ENCODE results near the gene TOX4.
"Not testable (repeated sequence)": the region's sequence is repeated elsewhere in the genome, so short reads cannot be mapped to it uniquely, and the experiment has no call there.

TOX4 gene

DNA sequence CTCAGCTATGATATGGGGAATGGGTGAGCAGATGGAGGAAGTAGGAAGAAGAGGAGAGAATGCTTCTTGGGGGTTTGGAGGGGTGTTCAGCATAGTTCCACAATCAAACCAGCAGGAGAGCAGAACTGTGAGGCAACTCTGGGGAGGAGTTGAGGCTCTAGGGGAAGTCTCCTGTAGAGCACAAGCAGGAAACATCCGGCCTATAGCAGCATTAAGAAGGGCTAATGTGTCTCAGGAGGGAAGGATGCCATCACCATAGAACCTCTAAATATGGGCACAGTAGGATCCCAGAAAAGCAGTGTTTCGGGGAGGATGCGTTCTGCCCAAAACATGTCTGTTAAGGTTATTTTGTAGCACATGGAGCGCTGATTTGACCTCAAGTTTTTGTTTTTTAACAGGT is 57.6 kb downstream of the TOX4 start:
- DNase-seq (ENCODE audit: low read depth in 2 of 2): no peak

DNA sequence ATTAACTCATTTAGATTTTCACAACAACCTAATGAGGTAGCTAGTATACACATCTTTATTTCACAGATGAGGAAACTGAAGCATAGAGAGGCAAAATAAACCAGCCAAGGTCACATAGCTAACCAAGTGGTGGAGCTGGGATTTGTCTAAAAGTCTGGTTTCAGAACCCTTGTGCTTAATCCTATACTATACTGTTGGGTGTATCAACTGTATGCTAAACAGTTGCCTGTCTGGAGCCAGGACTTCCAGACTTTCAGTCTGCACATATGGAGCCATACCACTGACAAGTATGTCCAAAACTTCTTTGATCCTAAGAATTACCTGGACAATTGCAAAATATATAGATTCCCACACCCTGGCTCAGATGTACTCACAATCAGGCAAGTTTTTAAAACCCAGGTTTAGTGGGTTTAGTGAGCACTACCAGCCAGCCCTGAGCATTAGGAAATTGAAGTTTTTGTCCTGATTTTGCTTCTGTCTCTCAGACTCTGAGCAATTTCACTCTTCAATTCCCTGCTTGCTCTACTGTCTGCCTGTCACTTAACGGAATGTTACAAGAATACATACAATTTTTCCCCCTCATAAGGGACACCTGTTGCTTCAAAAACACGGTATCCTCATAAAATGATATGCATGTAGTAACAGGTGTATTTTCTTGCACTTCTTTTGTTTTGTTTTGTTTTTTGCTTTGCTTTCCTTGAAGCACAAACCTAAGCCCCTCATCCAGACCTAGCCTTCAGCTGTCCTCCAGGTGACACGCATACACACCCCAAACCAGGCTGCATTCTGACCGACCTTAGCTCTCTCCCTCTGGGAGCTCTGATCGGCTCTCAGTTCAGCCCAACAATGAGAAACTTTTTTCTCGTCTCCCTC is 58.8 kb downstream of the TOX4 start:
- DNase-seq (ENCODE audit: low read depth in 2 of 2): no peak

DNA sequence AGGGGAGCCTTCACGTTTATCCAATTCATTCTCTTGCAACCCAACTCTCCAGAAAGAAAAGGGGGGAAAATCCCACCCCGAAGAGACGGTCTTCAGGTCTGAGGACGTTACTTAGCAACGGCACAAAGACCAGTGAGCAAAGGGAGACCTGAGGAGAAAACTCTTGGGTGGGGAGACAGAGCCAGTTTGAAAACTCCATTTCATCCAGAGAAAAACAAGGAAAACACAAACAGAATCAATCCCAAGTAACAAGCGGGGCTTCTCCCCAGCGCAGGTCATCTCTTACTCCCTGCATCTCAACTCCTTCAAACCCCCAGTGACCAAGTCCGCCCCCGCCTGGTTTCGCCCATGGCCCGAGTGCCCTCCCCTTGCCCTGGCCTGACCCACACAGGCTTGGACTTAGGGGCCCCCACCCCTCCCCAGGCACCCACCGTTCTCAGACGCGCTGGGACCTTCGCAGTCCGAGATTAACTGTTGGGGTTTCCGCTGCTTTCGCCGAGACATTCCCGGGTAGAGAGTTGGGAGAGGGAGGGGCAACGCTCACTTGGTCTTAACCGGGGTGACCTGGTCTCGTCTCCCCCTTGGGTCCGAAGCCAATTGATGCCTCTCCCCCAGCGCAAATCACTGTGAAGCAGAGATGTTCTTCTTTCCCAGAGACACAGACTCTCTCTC is 59.6 kb downstream of the TOX4 start:
- DNase-seq (ENCODE audit: low read depth in 2 of 2): no peak

DNA sequence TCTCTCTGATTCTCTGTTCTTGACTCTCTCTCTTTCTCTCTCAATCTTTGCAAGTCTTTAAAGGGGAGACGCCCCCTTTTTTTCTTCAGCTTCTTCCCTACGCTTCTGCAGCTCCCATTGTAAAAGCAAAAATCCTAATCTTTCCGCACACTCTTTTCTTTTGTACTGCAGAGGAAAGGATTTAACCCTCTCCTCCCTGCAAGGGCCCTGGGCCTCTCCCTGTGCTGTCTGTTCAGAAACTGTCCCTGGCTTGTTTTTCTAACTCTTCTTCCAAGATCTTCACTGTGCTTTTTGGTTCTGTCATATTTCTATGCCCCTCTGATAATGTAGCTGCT is 60.1 kb downstream of the TOX4 start:
- DNase-seq (ENCODE audit: low read depth in 2 of 2): no peak

DNA sequence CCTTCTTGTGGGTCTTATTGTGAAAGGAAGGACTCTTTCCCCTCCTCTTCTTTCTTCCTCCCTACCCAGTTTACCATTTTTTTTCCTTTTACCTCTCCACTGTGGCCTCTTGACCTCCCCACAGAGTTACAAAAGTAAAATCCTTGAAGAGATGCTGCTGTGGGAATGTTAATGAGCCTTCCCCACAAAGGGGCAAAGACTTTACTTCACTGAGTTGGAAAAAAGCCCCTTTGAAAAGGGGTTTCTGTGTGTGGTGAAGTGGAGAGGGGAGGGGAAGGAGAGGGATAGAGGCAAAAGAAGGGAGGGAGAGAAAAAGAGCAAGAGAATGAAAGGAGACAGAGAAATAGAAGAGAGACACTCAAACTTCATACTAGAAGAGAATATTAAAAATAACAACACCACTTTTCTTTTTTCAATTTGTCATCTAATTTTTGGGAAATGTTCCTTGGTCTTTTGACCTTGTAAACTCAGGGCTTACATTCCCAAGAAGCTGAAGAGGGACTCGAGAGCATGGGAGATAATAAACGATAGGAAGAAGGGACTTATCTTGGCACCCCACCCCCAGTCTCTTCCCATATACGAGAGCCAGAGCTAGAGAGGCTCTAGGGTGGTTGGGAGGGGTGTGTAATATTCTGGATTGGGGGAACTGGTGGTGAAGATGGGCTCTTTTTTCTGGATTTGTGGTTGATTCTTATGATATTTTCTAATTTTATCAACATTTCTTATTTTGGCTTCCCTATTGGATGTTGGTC is 62.4 kb downstream of the TOX4 start:
- no peak for DNase-seq (ENCODE audit: low read depth in 2 of 2)

DNA sequence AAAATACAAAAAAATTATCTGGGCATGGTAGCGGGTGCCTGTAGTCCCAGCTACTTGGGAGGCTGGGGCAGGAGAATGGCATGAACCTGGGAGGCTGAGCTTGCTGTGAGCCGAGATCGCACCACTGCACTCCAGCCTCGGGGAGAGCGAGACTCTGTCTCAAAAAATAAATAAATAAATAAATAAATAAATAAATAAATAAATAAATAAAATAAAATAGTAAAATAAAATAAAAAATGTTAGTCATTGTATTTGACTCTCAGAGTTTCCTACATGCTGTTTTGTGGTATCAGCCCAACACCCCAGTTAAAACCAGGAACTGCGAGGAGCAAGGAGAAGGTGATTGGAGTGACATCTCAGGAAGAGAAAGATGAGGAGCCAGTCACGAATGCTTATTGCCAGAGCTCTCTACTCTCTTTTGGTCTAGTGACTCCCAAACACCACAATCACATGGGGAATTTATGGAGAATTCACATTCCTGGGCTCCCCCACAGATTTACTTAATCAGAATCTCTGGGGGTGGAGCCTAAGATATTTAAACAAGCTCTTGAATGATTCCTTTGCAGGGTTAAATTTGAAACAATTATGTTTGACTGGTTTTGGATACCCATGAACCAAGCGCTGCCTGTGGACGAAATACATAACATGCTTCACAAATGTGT is 64.5 kb downstream of the TOX4 start:
- DNase-seq (ENCODE audit: low read depth in 2 of 2): no peak

DNA sequence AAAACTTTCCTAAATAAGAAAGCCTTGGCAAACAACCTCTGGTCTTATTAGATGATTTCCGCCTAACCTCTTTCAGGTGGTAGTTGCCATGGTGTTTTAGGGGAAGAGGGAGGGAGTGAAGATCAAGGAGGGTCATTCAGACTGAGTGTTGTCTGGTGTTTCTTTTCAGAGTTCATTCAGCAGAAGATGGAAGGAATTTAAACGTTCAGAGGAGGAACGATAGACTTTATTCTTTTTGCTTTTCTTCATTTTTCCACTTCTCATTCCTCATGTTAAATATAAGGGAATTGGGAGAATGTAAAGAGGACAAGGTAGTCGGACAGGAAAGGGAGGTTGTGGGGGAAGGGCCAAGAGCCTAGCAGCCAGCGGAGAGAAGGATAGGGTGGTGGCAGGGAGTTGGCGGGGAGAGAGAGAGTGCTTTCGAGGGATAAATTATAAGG is 66.5 kb downstream of the TOX4 start:
- DNase-seq (ENCODE audit: low read depth in 2 of 2): no peak

DNA sequence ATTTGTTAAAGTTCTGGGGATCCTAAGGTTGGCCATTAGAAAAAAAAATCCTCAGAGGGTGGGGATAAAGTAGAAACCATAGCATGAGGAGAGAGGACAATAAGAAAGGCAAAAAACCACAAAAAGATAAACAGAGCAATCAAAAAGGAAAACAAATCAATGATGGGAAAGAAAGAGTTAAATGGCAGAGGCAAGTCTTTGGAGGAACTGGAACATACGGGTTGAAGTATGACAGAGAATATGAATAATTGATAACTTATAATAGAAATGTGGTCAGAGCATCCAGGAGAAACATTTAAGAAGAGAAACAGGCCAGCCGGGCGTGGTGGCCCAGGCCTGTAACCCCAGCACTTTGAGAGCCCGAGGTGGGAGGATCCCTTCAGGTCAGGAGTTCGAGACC is 67.0 kb downstream of the TOX4 start:
- DNase-seq (ENCODE audit: low read depth in 2 of 2): no peak

DNA sequence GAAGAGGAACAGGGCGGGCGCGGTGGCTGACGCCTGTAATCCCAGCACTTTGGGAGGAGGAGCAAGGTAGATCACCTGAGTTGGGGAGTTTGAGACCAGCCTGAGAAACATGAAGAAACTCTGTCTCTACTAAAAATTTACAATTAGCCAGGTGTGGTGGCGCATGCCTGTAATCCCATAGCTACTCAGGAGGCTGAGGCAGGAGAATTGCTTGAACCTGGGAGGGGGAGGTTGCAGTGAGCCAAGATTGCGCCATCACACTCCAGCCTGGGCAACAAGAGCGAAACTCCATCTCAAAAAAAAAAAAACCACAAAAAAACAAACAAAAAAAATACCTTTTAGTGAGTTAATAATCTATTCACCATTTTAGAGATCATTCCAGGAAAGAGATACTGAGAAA is 67.6 kb downstream of the TOX4 start:
- DNase-seq (ENCODE audit: low read depth in 2 of 2): not testable (repeated sequence)
